ENCODE data around the gene PDE6H.

- TF ChIP-seq POLR2AphosphoS5 (IDR thresholded peaks at IDR 0.05; ENCODE audit: insufficient read depth, low read depth, low read length): no peak
- TF ChIP-seq CTCF (IDR thresholded peaks at IDR 0.05; ENCODE audit: extremely low read depth in 1 of 2, insufficient read depth in 1 of 2, low read depth in 1 of 2, low read length in 2 of 2): no peak
- TF ChIP-seq POLR2A (IDR thresholded peaks at IDR 0.05; ENCODE audit: low read depth, low read length): no peak
- TF ChIP-seq EZH2 (IDR thresholded peaks at IDR 0.05; ENCODE audit: borderline replicate concordance, low read depth, low read length, severe bottlenecking): no peak
These were observed 38.3 kb downstream of the PDE6H start for GRCh38 chr12:15011162-15011561.
